Tibial nerve (tissue), 4 donors: ENCODE data around the gene TDRD9. TPM values are rescaled to one million over a fixed set of nuclear protein-coding genes. Genes with fewer than 3 reads are reported as not detected.
A peak's percentile ranks its signal among the peaks of the same experiment; 100 is the strongest.

Experiments used
- DNase-seq, 2 donors: peaks; one replicate each; pipeline ENCODE4 v3.0.0-alpha.2; 2019; ENCODE audit warnings: low spot score in 2 of 2
- H3K27ac ChIP-seq, 4 donors: fragments of 200-600 bp; sonication (generic) in 3 of 4; one replicate each; pipeline ENCODE4 v1.5.1; 2017 to 2019; ENCODE audit warnings: mild to moderate bottlenecking in 1 of 4
- H3K27me3 ChIP-seq, 2 donors: fragments of 200-600 bp; sonication (generic) in 1 of 2; one replicate each; pipeline versions ENCODE4 v1.5.1 to v1.6.0; 2017 to 2019
- H3K36me3 ChIP-seq, 3 donors: fragments of 200-600 bp; sonication (generic); one replicate each; pipeline ENCODE4 v1.5.1; 2018 to 2019
- H3K4me1 ChIP-seq, 4 donors: fragments of 200-600 bp; sonication (generic) in 3 of 4; one replicate each; pipeline ENCODE4 v1.5.1; 2017 to 2019
- H3K4me3 ChIP-seq, 4 donors: fragments of 200-600 bp; sonication (generic) in 3 of 4; one replicate each; pipeline ENCODE4 v1.5.1; 2017 to 2019; ENCODE audit warnings: mild to moderate bottlenecking in 1 of 4, moderate library complexity in 1 of 4
- H3K9me3 ChIP-seq, 4 donors: fragments of 200-600 bp; sonication (generic) in 3 of 4; one replicate each; pipeline ENCODE4 v1.5.1; 2017 to 2019
- CTCF ChIP-seq, 5 experiments: fragments of 200-600 bp in 3 of 5; fragments of 450-650 bp in 2 of 5; sonication (generic) in 3 of 5; IDR thresholded peaks; one replicate each; pipeline ENCODE4 v1.5.1; 2016 to 2019; ENCODE audit warnings: antibody characterized with exemption in 5 of 5, mild to moderate bottlenecking in 3 of 5, moderate library complexity in 2 of 5
- EP300 ChIP-seq, 2 donors: sonication (generic); formaldehyde crosslinking; IDR thresholded peaks; one replicate each; pipeline ENCODE4 v1.6.1; 2017; ENCODE audit warnings: antibody characterized with exemption in 2 of 2, mild to moderate bottlenecking in 1 of 2
- POLR2A ChIP-seq, 2 donors: fragments of 450-650 bp; IDR thresholded peaks; one replicate each; pipeline ENCODE4 v1.6.1; 2017; ENCODE audit warnings: antibody characterized with exemption in 2 of 2, mild to moderate bottlenecking in 2 of 2, moderate library complexity in 2 of 2
- WGBS, 2 donors: methylation state at CpG; one replicate each; pipeline ENCODE4 v1.1.5; 2018; 5-methylcytosine and 5-hydroxymethylcytosine counted together
- total RNA-seq, 4 donors: library from RNA; depleted of rRNA; stranded (reverse); fragments of >200 nt; gene quantifications; one replicate each; pipeline ENCODE4 v1.1.0, GENCODE V29; 2016

TDRD9 gene
- total RNA-seq, 4 donors from 2014 or later = under 0.01 to 1.9 (median 1.4) TPM

GRCh38 chr14:104040539-104040938 lies 112.3 kb downstream of the TDRD9 start:
- WGBS, 2 donors = 19 to 32% methylated on average over 5 of the region's 5 CpGs
- Histone ChIP-seq H3K27me3 (peaks cover 0 to 34% of the 10 kb centered on the region in 2 donors), H3K9me3 (no peaks in the 10 kb centered on the region), H3K36me3 (no peaks in the 10 kb centered on the region), H3K4me1 (no peaks in the 10 kb centered on the region), H3K4me3 (no peak overlapping the region), H3K27ac (no peak overlapping the region)
- DNase-seq = no peak
- no peak for TF ChIP-seq CTCF (IDR thresholded peaks at IDR 0.05)
- no peak for TF ChIP-seq EP300 (IDR thresholded peaks at IDR 0.05)
- TF ChIP-seq POLR2A (IDR thresholded peaks at IDR 0.05) = no peak

- no peak overlapping the region for H3K4me3 ChIP-seq
- H3K36me3 ChIP-seq = no peaks in the 10 kb centered on the region
- whole genome bisulfite sequencing, 2 donors = 88 to 89% methylated on average over 6 of the region's 6 CpGs
- no peaks in the 10 kb centered on the region for H3K4me1 ChIP-seq
- no peaks in the 10 kb centered on the region for H3K9me3 ChIP-seq
- no peak for DNase-seq
- peaks cover 0 to 34% of the 10 kb centered on the region in 2 donors for H3K27me3 ChIP-seq
- no peak for TF ChIP-seq EP300 (IDR thresholded peaks at IDR 0.05)
- no peak for TF ChIP-seq CTCF (IDR thresholded peaks at IDR 0.05)
- TF ChIP-seq POLR2A (IDR thresholded peaks at IDR 0.05) = no peak
- H3K27ac ChIP-seq = no peak overlapping the region
These were observed 113.3 kb downstream of the TDRD9 start for GRCh38 chr14:104041430-104042104.

DNA sequence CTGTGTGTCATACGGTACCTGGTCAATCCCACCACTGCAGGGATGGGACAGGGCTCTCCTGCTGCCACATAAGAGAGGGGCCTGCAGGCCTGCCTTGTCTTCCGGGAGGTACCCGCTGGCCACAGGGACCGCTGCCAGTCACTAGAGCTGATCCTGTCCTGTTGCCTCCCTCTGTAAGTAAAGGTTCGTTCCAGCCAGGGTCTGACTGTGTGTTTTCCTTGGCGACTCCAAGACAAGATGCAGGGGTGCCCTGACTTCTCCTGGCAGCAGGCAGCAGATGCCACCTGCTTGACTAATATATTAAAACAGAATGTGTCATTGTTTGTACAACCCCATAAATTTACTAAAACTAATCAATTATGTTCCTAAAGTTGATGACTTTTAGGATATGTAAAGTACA lies 115.8 kb downstream of the TDRD9 start:
- Histone ChIP-seq H3K9me3 (peaks cover 0 to 6% (median 0%) of the 10 kb centered on the region in 4 donors), H3K36me3 (no peaks in the 10 kb centered on the region), H3K27me3 (peaks cover 0 to 19% of the 10 kb centered on the region in 2 donors), H3K27ac (no peak overlapping the region), H3K4me3 (no peak overlapping the region), H3K4me1 (no peaks in the 10 kb centered on the region)
- TF ChIP-seq POLR2A (IDR thresholded peaks at IDR 0.05) (no peak), EP300 (IDR thresholded peaks at IDR 0.05) (no peak), CTCF (IDR thresholded peaks at IDR 0.05) (no peak)
- DNase-seq = no peak
- WGBS, 2 donors = 90 to 93% methylated on average over 5 to 6 of the region's 6 CpGs

GRCh38 chr14:104047761-104048160 lies 119.5 kb downstream of the TDRD9 start:
- Histone ChIP-seq H3K27me3 (no peaks in the 10 kb centered on the region), H3K36me3 (no peaks in the 10 kb centered on the region), H3K27ac (no peak overlapping the region), H3K4me3 (no peak overlapping the region), H3K9me3 (peaks cover 0 to 6% (median 0%) of the 10 kb centered on the region in 4 donors), H3K4me1 (no peaks in the 10 kb centered on the region)
- TF ChIP-seq EP300 (IDR thresholded peaks at IDR 0.05) (no peak), CTCF (IDR thresholded peaks at IDR 0.05) (no peak)
- DNase-seq = no peak
- 93 to 95% methylated on average over 3 of the region's 3 CpGs for WGBS, 2 donors

GRCh38 chr14:104048758-104049507 lies 120.7 kb downstream of the TDRD9 start:
- no peaks in the 10 kb centered on the region for H3K27me3 ChIP-seq
- 88% methylated on average over 2 of the region's 2 CpGs for WGBS, 2 donors
- H3K36me3 ChIP-seq = no peaks in the 10 kb centered on the region
- no peak overlapping the region for H3K4me3 ChIP-seq
- H3K9me3 ChIP-seq = peaks cover 0 to 6% (median 0%) of the 10 kb centered on the region in 4 donors
- peak overlapping the region in 1 of 4 donors; percentile 34 for H3K27ac ChIP-seq
- H3K4me1 ChIP-seq = no peaks in the 10 kb centered on the region
- DNase-seq = no peak
- TF ChIP-seq EP300 (IDR thresholded peaks at IDR 0.05) (no peak), CTCF (IDR thresholded peaks at IDR 0.05) (no peak), POLR2A (IDR thresholded peaks at IDR 0.05) (no peak)
